Retinal pigment epithelial cell (primary cell): ENCODE measurements around the gene FGF4.

ENCODE experiments used
- DNase-seq: peaks from one replicate; pipeline ENCODE4 v3.0.0-alpha.2; 2010; ENCODE audit warnings: low read depth
- H3K4me3 ChIP-seq: 2 replicates; pipeline ENCODE4 v1.5.1; 2011; ENCODE audit warnings: mild to moderate bottlenecking, low read length, control low read depth, moderate library complexity
- CTCF ChIP-seq: conservative IDR thresholded peaks from 2 replicates; pipeline ENCODE4 v1.5.1; 2011; ENCODE audit warnings: low read depth, low read length, control low read depth, inconsistent platforms

FGF4 gene

GRCh38 chr11:69814411-69814810, 39.3 kb upstream of the FGF4 start:
- DNase-seq = no peak
- no peak overlapping the region for H3K4me3 ChIP-seq
- no peak for TF ChIP-seq CTCF

GRCh38 chr11:69813839-69814238, 38.7 kb upstream of the FGF4 start:
- no peak overlapping the region for H3K4me3 ChIP-seq
- no peak for TF ChIP-seq CTCF
- no peak for DNase-seq

GRCh38 chr11:69812946-69813345, 37.8 kb upstream of the FGF4 start:
- DNase-seq = no peak
- H3K4me3 ChIP-seq = no peak overlapping the region
- no peak for TF ChIP-seq CTCF

GRCh38 chr11:69812256-69812655, 37.1 kb upstream of the FGF4 start:
- no peak overlapping the region for H3K4me3 ChIP-seq
- DNase-seq = no peak
- TF ChIP-seq CTCF = no peak

- no peak overlapping the region for H3K4me3 ChIP-seq
- DNase-seq = no peak
- TF ChIP-seq CTCF = no peak
These were observed 36.3 kb upstream of the FGF4 start for GRCh38 chr11:69811431-69811830.

GRCh38 chr11:69810289-69811118, 35.4 kb upstream of the FGF4 start:
- no peak for DNase-seq
- H3K4me3 ChIP-seq = no peak overlapping the region
- no peak for TF ChIP-seq CTCF

GRCh38 chr11:69808667-69809086, 33.5 kb upstream of the FGF4 start:
- no peak overlapping the region for H3K4me3 ChIP-seq
- DNase-seq = no peak
- no peak for TF ChIP-seq CTCF
